Calu3 (cell line): ENCODE results near the gene CCDC85C. TPM values are rescaled to one million over a fixed set of nuclear protein-coding genes. Genes with fewer than 3 reads are reported as not detected.

Source experiments
- BruUV-seq: library from RNA; stranded (reverse); fragments of 400-500 nt; replicated peaks from 2 replicates; lab custom pipeline; 2021; lab: Mats Ljungman, UMichigan
- CTCF ChIA-PET: fragments of 300-600 bp; sonication (Branson Sonifier 250); formaldehyde crosslinking; loops from one replicate; lab custom pipeline; 2022; ENCODE audit warnings: antibody characterized with exemption; lab: Charles Lee
- DNase-seq: peaks from one replicate; pipeline ENCODE4 v3.0.0; 2022
- H3K27ac Mint-ChIP-seq: one replicate; pipeline ENCODE4 v1.8.0; 2022; ENCODE audit warnings: mixed read lengths; ENCODE audit not compliant: unreplicated experiment
- H3K27me3 Mint-ChIP-seq: one replicate; pipeline ENCODE4 v1.8.0; 2022; ENCODE audit warnings: mixed read lengths; ENCODE audit not compliant: unreplicated experiment
- H3K36me3 Mint-ChIP-seq: one replicate; pipeline ENCODE4 v1.8.0; 2022; ENCODE audit warnings: mild to moderate bottlenecking, moderate library complexity, mixed read lengths; ENCODE audit not compliant: insufficient read depth, unreplicated experiment
- H3K4me1 Mint-ChIP-seq: one replicate; pipeline ENCODE4 v1.8.0; 2022; ENCODE audit warnings: mild to moderate bottlenecking, low read depth, mixed read lengths; ENCODE audit not compliant: unreplicated experiment
- H3K4me3 Mint-ChIP-seq: one replicate; pipeline ENCODE4 v1.8.0; 2022; ENCODE audit warnings: mild to moderate bottlenecking, low read depth, moderate library complexity, mixed read lengths; ENCODE audit not compliant: unreplicated experiment
- H3K9me3 Mint-ChIP-seq: one replicate; pipeline ENCODE4 v1.8.0; 2022; ENCODE audit warnings: low read depth, mixed read lengths; ENCODE audit not compliant: unreplicated experiment
- CTCF ChIP-seq: fragments of 200-600 bp; IDR thresholded peaks from one replicate; pipeline ENCODE4 v1.8.0; 2022; ENCODE audit warnings: antibody characterized with exemption; ENCODE audit not compliant: unreplicated experiment
- intact Hi-C: fragments of 100-400 bp; cut with micrococcal nuclease; formaldehyde crosslinking; loops from one replicate; pipeline ENCODE4 v1.10.0; 2022; ENCODE audit not compliant: unreplicated experiment
- total RNA-seq: library from RNA; stranded (reverse); gene quantifications from 2 replicates; pipeline ENCODE4 v1.2.3, GENCODE V29; 2022

Gene CCDC85C
- total RNA-seq, 1 experiment from 2014 or later = 45.1 TPM

- CTCF ChIA-PET = no interaction called here
- H3K27me3 Mint-ChIP-seq = peaks cover 37% of the 10 kb centered on the region
- H3K4me1 Mint-ChIP-seq = no peaks in the 10 kb centered on the region
- no peaks in the 10 kb centered on the region for H3K9me3 Mint-ChIP-seq
- H3K36me3 Mint-ChIP-seq = no peaks in the 10 kb centered on the region
- no peak for DNase-seq
- TF ChIP-seq CTCF = no peak
- no peak overlapping the region for H3K27ac Mint-ChIP-seq
- no TSS peak for BruUV-seq
- H3K4me3 Mint-ChIP-seq = no peak overlapping the region
- intact Hi-C loops = no loop called here
Measured at GRCh38 chr14:99637624-99638023, 33.6 kb upstream of the CCDC85C start.

- TF ChIP-seq CTCF = no peak
- DNase-seq = no peak
- intact Hi-C loops = no loop called here
- no peaks in the 10 kb centered on the region for H3K9me3 Mint-ChIP-seq
- H3K36me3 Mint-ChIP-seq = no peaks in the 10 kb centered on the region
- H3K27ac Mint-ChIP-seq = no peak overlapping the region
- no peak overlapping the region for H3K4me3 Mint-ChIP-seq
- CTCF ChIA-PET = no interaction called here
- BruUV-seq = no TSS peak
- H3K4me1 Mint-ChIP-seq = no peaks in the 10 kb centered on the region
- peaks cover 43% of the 10 kb centered on the region for H3K27me3 Mint-ChIP-seq
Measured at GRCh38 chr14:99636487-99636886, 32.5 kb upstream of the CCDC85C start.

- no peaks in the 10 kb centered on the region for H3K4me1 Mint-ChIP-seq
- CTCF ChIA-PET = no interaction called here
- intact Hi-C loops = no loop called here
- H3K4me3 Mint-ChIP-seq = no peak overlapping the region
- no peaks in the 10 kb centered on the region for H3K9me3 Mint-ChIP-seq
- H3K27me3 Mint-ChIP-seq = peaks cover 39% of the 10 kb centered on the region
- DNase-seq = no peak
- BruUV-seq = no TSS peak
- H3K36me3 Mint-ChIP-seq = no peaks in the 10 kb centered on the region
- no peak for TF ChIP-seq CTCF
- H3K27ac Mint-ChIP-seq = no peak overlapping the region
Measured at GRCh38 chr14:99635116-99635515, 31.1 kb upstream of the CCDC85C start.

GRCh38 chr14:99634443-99634842 lies 30.4 kb upstream of the CCDC85C start:
- no peaks in the 10 kb centered on the region for H3K9me3 Mint-ChIP-seq
- intact Hi-C loops = no loop called here
- no peak overlapping the region for H3K4me3 Mint-ChIP-seq
- CTCF ChIA-PET = no interaction called here
- H3K4me1 Mint-ChIP-seq = no peaks in the 10 kb centered on the region
- DNase-seq = no peak
- H3K27me3 Mint-ChIP-seq = peaks cover 39% of the 10 kb centered on the region
- H3K27ac Mint-ChIP-seq = no peak overlapping the region
- no peaks in the 10 kb centered on the region for H3K36me3 Mint-ChIP-seq
- TF ChIP-seq CTCF = no peak
- BruUV-seq = no TSS peak

GRCh38 chr14:99633918-99634317 lies 29.9 kb upstream of the CCDC85C start:
- TF ChIP-seq CTCF = no peak
- H3K36me3 Mint-ChIP-seq = no peaks in the 10 kb centered on the region

More at GRCh38 chr14:99633918-99634317, 29.9 kb upstream of the CCDC85C start:
- H3K27ac Mint-ChIP-seq = no peak overlapping the region
- intact Hi-C loops = no loop called here
- CTCF ChIA-PET = no interaction called here
- BruUV-seq = no TSS peak
- H3K4me3 Mint-ChIP-seq = no peak overlapping the region
- H3K9me3 Mint-ChIP-seq = no peaks in the 10 kb centered on the region
- no peaks in the 10 kb centered on the region for H3K4me1 Mint-ChIP-seq
- H3K27me3 Mint-ChIP-seq = peaks cover 39% of the 10 kb centered on the region
- no peak for DNase-seq
